Loucy (cell line): ENCODE measurements around the gene CEP72.
"Not testable (repeated sequence)": the region's sequence is repeated elsewhere in the genome, so short reads cannot be mapped to it uniquely, and the experiment has no call there.

Experiments used
- H2AFZ ChIP-seq: fragments of 200-600 bp; sonication (generic); 2 replicates; pipeline ENCODE4 v1.6.0; 2016; ENCODE audit warnings: antibody characterized with exemption, mild to moderate bottlenecking, low read length, moderate library complexity
- H3F3A ChIP-seq: fragments of 200-600 bp; 2 replicates; pipeline ENCODE4 v1.6.0; 2016; ENCODE audit warnings: antibody characterized with exemption, low read depth, mild to moderate bottlenecking
- H3K27me3 ChIP-seq: fragments of 200-600 bp; sonication (generic); 2 replicates; pipeline ENCODE4 v1.6.1; 2014; ENCODE audit warnings: low read length, mild to moderate bottlenecking; ENCODE audit not compliant: insufficient read depth, poor library complexity, severe bottlenecking
- H3K36me3 ChIP-seq: fragments of 200-600 bp; sonication (generic); 2 replicates; pipeline ENCODE4 v1.6.1; 2016; ENCODE audit warnings: low read length; ENCODE audit not compliant: insufficient read depth
- H3K4me1 ChIP-seq: fragments of 200-600 bp; sonication (generic); 2 replicates; pipeline ENCODE4 v1.5.1; 2014; ENCODE audit warnings: low read length, mild to moderate bottlenecking; ENCODE audit not compliant: insufficient read depth, poor library complexity, severe bottlenecking
- H3K4me2 ChIP-seq: fragments of 200-600 bp; sonication (generic); 2 replicates; pipeline ENCODE4 v1.6.0; 2014; ENCODE audit warnings: antibody characterized with exemption, low read length, low read depth, mild to moderate bottlenecking; ENCODE audit not compliant: poor library complexity, severe bottlenecking
- H3K4me3 ChIP-seq: fragments of 200-600 bp; sonication (generic); 2 replicates; pipeline ENCODE4 v1.5.1; 2014; ENCODE audit warnings: low read length, mild to moderate bottlenecking, mixed read lengths; ENCODE audit not compliant: poor library complexity, severe bottlenecking
- H3K79me2 ChIP-seq: fragments of 200-600 bp; sonication (generic); 2 replicates; pipeline ENCODE4 v1.6.1; 2014; ENCODE audit warnings: low read length; ENCODE audit not compliant: insufficient read depth
- H3K9ac ChIP-seq: fragments of 200-600 bp; sonication (generic); 2 replicates; pipeline ENCODE4 v1.6.0; 2014; ENCODE audit warnings: mild to moderate bottlenecking, low read depth, low read length, moderate library complexity; ENCODE audit not compliant: poor library complexity, severe bottlenecking
- H3K9me2 ChIP-seq: fragments of 200-600 bp; sonication (generic); replicated peaks from 2 replicates; pipeline ENCODE4 v1.6.1; 2016; ENCODE audit warnings: low read depth, low read length, mixed read lengths
- H3K9me3 ChIP-seq: fragments of 200-600 bp; sonication (generic); 2 replicates; pipeline ENCODE4 v1.6.1; 2014; ENCODE audit warnings: mild to moderate bottlenecking, antibody characterized with exemption, low read length, low read depth; ENCODE audit not compliant: insufficient read depth
- H4K20me1 ChIP-seq: fragments of 200-600 bp; sonication (generic); 2 replicates; pipeline ENCODE4 v1.6.0; 2014; ENCODE audit warnings: antibody characterized with exemption, low read length, mild to moderate bottlenecking; ENCODE audit not compliant: insufficient read depth, poor library complexity, severe bottlenecking
- EZH2phosphoT487 ChIP-seq: fragments of 200-600 bp; IDR thresholded peaks from 2 replicates; pipeline ENCODE4 v1.6.1; 2018; ENCODE audit warnings: antibody characterized with exemption, mild to moderate bottlenecking, moderate library complexity, borderline replicate concordance
- TF ChIP-seq, protein P1 (sequence below): fragments of 200-600 bp; sonication (generic); conservative IDR thresholded peaks from 2 replicates; pipeline ENCODE4 v1.5.1; 2014; ENCODE audit warnings: mild to moderate bottlenecking, antibody characterized with exemption, low read length

CEP72 gene

DNA sequence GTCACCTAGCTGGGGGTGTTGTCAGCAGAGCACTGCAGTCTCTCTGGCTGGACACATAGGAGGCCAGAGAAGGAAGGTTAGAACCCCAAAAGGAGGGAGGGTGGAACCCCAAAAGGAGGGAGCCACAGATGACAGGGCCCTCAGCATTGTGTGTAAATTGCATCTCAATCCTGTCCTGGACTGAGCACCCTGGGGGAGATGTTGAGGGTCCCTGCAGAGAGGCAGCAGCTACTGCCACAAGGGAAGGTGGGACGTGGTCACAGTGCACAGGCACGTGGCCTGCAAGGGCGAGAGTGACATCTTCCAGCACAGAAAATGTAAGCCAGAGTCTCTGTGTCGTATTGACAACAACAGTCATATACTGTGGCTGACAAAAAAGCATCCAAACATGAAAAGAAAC is 36.5 kb upstream of the CEP72 start:
- no peaks in the 10 kb centered on the region for H3K27me3 ChIP-seq
- no peak overlapping the region for H3K9ac ChIP-seq
- no peaks in the 10 kb centered on the region for H4K20me1 ChIP-seq
- H3K4me3 ChIP-seq: no peak overlapping the region
- H3F3A ChIP-seq: no peaks in the 10 kb centered on the region
- H3K36me3 ChIP-seq: no peaks in the 10 kb centered on the region
- no peaks in the 10 kb centered on the region for H3K4me1 ChIP-seq
- H2AFZ ChIP-seq: no peak overlapping the region
- no peak for TF ChIP-seq EZH2phosphoT487
- TF ChIP-seq, protein P1, sequence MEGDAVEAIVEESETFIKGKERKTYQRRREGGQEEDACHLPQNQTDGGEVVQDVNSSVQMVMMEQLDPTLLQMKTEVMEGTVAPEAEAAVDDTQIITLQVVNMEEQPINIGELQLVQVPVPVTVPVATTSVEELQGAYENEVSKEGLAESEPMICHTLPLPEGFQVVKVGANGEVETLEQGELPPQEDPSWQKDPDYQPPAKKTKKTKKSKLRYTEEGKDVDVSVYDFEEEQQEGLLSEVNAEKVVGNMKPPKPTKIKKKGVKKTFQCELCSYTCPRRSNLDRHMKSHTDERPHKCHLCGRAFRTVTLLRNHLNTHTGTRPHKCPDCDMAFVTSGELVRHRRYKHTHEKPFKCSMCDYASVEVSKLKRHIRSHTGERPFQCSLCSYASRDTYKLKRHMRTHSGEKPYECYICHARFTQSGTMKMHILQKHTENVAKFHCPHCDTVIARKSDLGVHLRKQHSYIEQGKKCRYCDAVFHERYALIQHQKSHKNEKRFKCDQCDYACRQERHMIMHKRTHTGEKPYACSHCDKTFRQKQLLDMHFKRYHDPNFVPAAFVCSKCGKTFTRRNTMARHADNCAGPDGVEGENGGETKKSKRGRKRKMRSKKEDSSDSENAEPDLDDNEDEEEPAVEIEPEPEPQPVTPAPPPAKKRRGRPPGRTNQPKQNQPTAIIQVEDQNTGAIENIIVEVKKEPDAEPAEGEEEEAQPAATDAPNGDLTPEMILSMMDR: no peak
- no peaks in the 10 kb centered on the region for H3K9me2 ChIP-seq
- no peaks in the 10 kb centered on the region for H3K79me2 ChIP-seq
- peaks cover 25% of the 10 kb centered on the region; the same call in 1 of the 2 replicates for H3K9me3 ChIP-seq
- H3K4me2 ChIP-seq: no peak overlapping the region

DNA sequence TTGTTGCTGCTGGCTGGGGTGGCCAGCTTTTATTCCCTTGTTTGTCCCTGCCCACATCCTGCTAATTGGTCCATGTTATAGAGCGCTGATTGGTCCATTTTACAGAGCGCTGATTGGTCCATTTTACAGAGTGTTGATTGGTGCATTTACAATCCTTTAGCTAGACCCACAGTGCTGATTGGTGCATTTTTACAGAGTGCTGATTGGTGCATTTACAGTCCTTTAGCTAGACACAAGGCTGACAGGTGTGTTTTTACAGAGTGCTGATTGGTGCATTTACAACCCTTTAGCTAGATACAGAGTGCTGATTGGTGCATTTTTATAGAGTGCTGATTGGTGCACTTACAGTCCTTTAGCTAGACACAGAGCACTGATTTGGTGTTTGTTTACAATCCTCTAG is 34.9 kb upstream of the CEP72 start:
- H2AFZ ChIP-seq, H3K27me3 ChIP-seq, H3K4me2 ChIP-seq, H3K36me3 ChIP-seq, H3K4me3 ChIP-seq, H3K9me2 ChIP-seq, H3F3A ChIP-seq, H4K20me1 ChIP-seq, H3K79me2 ChIP-seq, H3K9ac ChIP-seq, H3K4me1 ChIP-seq: not testable (repeated sequence)
- peaks cover 30% of the 10 kb centered on the region; the same call in 1 of the 2 replicates for H3K9me3 ChIP-seq

DNA sequence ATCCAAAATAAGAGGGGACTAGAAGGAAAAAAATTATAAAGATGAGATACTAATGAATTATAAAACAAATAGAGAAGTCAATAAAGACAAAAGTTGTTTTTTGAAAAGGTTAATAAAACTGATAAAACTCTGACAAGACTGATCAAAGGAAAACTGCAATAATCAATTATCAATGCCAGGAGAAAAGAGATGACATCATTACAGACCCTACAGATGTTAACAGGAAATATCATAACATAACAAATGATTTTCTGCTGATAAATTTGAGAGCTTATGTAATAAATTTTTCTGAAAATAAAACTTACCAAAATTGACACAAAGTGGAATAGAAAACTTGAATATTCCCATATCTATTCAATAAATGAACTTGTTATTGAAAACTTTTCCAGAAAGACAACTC is 34.3 kb upstream of the CEP72 start:
- Histone ChIP-seq H3K9me3 (peaks cover 30% of the 10 kb centered on the region; the same call in 1 of the 2 replicates), H3K27me3 (no peaks in the 10 kb centered on the region), H3K79me2 (no peaks in the 10 kb centered on the region)

DNA sequence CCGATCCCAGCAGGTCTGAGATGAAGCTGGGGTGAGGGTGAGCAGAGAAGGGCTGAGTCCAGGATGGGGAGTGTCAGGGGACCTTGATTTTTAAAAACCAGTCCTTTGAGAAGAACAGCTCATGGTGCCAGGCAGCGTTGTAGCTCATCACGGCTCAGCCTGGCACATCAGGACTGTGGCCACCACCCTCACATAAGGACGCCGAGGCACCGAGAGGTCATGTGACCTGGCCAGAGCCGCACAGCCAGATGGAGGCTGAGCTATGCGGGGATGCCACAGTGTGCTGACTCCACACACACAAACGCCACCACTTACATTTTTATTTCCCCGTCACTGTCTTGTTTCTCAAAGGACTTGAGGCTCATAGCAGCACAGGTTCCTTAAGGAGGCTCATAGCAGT is 32.9 kb upstream of the CEP72 start:
- Histone ChIP-seq H3K27me3 (no peaks in the 10 kb centered on the region), H3K79me2 (no peaks in the 10 kb centered on the region), H3F3A (no peaks in the 10 kb centered on the region), H3K4me2 (no peak overlapping the region), H3K36me3 (no peaks in the 10 kb centered on the region), H3K9me3 (peaks cover 33% of the 10 kb centered on the region; the same call in 1 of the 2 replicates), H3K9me2 (no peaks in the 10 kb centered on the region), H3K4me3 (no peak overlapping the region), H3K9ac (no peak overlapping the region), H3K4me1 (no peaks in the 10 kb centered on the region), H2AFZ (no peak overlapping the region), H4K20me1 (no peaks in the 10 kb centered on the region)
- no peak for TF ChIP-seq EZH2phosphoT487
- TF ChIP-seq, protein P1: no peak

More for the DNA sequence above, 34.3 kb upstream of the CEP72 start:
- Histone ChIP-seq H3F3A (no peaks in the 10 kb centered on the region), H3K36me3 (no peaks in the 10 kb centered on the region), H3K4me3 (no peak overlapping the region), H4K20me1 (no peaks in the 10 kb centered on the region), H3K4me2 (no peak overlapping the region), H3K4me1 (no peaks in the 10 kb centered on the region), H3K9ac (no peak overlapping the region), H2AFZ (no peak overlapping the region), H3K9me2 (no peaks in the 10 kb centered on the region)
- TF ChIP-seq, protein P1: no peak
- no peak for TF ChIP-seq EZH2phosphoT487
